Activated effector memory CD4-positive, alpha-beta T cell treated with anti-CD3 and anti-CD28 coated beads, Interleukin-2, amount 50 U/mL, for 16 hours (primary cell): Measurements from ENCODE around the gene GNAQ.
"Not testable (repeated sequence)": the region's sequence is repeated elsewhere in the genome, so short reads cannot be mapped to it uniquely, and the experiment has no call there.

Source experiments
- DNase-seq: peaks from one replicate; pipeline ENCODE4 v3.0.0-alpha.2; 2020

The GNAQ gene

DNA sequence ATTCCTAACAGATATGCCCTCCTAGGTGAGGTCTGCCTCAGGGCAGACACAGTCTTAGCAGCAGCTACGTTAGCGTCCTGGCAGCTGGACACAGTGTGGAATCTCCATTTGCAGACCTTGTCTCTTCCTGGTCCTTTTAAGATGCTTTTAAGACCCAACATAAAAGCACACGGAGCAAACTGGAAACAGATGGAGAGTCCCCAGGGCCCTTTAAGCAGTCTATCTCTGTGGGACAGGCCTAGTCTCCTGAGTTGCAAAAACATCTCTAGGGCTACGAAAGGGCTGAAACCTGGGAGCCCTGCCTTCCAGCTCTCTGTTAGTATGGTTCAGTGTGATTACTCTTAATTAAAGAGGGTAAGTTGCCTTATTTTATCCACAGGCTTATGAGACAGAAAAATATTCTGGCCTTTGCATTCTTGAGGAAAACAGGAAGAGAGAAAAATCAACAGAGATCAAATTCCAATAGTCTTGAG lies 317.5 kb downstream of the GNAQ start:
- no peak for DNase-seq

DNA sequence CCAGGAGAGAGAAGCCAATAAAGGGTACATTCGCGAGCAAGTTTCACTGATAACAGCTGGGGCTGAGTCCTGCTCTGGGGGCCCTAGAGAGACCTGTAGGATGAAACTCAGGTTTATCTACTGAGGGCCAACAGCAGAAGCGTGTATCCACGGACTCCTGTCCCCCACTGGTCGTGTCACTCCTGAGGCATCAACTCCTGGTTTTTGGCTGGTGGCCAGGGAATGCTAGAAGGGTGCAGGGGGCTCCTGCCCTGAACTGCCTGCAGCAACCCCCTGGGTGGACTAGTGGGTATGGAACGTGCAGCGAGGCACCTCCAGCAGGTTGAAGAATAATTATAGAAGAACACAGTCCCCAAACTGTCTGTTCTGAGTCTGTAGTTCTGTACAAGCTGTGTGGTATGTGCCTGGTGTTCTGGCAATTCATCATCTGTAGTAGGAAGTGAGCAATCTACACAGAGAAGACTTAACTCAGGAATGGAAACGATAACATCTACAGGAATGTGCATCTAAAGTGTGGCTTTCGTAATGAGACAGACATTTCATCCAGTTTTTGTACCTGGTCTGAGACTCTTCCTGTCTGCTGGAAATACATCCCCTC lies 319.0 kb downstream of the GNAQ start:
- DNase-seq = no peak

DNA sequence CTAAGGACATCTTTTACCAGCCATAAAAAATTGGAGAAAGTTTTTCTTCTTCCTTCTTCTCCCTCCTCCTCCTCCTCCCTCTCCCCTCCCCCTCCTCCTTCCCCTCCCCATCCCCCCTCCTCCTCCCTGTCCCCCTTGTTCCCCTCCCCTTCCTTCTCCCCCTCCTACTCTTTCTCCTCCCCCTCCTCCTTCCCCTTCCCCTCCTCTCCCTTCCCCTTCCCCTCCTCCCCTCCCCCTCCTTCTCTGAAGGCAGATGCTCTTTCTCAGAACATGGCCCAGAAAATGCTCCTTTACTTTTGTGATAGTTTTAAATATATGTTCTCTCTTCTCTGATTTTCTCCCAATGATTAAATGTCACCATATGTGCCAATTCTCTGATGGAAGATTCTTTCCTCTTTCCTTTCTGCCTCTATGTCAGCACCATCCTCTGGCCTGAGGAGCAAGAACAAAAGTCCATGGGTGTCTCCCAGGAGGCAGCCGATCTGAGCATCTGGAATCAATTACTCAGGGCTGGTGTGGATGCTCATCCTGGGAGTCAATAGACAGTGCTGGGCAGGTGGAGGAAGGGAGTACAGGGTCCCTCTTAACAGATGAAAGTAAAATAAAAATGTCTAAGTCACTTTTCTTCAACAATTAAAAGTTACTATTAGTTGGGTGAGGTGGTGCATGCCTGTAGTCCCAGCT lies 320.5 kb downstream of the GNAQ start:
- DNase-seq = no peak

DNA sequence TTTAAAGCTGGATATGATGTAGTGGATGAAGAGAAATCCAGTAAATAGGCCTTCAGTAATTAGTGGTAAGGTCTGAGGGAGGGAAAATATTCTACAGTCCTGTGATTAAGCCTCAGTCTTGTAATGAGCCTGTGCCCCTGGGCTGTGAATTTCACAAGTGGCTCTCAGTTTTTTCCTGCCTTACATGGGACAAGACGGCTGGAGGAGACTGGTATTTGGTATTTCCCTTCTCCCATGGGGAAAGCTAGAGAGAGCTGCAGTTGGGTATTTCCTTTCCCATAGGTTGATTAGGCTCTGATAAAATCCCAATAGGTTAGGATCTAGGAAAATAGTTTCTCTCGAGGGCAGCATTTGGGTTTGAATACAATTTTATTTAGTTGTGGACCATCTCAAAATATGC lies 321.3 kb downstream of the GNAQ start:
- DNase-seq = no peak

DNA sequence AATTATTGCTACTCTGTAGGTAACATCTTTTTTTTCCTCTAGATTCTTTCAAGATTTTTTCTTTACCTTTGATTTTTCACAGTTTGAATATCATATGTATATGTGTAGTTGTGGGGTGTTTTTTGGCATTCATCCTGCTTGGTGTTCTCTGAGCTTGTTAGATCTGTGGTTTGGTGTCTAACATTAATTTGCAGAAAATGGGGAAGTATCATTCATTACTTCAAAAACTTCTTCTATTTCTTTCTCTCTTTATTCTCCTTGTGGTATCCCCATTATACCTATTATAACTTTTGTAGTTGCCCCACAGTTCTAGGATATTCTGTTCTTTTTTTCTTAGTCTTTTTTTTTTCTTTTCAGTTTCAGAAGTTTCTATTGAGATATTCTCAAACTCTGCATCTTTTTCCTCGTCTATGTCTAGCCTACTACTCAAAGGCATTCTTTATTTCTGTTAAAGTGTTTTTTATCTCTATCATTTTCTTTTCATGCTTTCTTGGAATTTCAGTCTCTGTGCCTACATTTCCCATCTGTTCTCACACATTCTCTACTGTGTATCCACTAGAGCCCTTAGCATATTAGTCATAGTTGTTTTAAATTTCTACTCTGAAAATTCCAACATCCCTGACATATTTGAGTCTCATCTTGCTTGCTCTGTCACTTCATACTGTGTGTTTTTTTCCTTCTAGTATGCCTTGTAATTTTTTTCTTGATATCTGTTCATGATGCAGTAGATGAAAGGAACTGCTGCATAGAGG lies 323.4 kb downstream of the GNAQ start:
- DNase-seq = no peak

DNA sequence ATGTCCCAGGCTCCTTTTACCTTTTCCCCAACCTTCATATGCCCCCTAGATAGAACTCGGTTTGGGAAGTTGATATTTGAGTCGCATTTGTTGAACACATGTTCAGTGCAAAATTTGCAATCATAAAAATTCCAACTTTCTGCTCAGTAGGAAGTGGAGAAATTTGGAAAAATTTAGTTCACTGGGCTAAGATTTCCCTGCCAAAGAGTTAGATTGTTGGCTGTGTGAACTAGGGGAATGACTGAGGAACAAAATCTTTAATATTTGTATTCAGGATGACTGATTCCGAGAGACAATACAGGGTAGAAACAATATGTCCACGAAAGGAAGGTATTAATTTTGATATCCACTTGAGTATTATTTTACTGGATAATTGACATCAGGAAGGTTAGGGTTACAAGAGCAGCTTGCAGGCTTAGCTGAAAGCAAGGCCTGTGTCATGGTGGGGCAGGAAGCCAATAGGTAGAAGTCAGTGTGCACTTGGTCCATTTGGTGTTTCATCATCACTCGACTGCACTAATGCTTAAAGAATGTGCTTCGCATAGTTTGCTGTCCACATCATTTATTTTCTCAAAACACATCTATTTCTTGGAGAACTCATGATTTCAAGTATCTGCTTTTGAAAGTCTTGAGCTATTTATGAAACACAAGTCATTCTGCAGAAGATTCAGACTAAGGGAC lies 324.1 kb downstream of the GNAQ start:
- no peak for DNase-seq

DNA sequence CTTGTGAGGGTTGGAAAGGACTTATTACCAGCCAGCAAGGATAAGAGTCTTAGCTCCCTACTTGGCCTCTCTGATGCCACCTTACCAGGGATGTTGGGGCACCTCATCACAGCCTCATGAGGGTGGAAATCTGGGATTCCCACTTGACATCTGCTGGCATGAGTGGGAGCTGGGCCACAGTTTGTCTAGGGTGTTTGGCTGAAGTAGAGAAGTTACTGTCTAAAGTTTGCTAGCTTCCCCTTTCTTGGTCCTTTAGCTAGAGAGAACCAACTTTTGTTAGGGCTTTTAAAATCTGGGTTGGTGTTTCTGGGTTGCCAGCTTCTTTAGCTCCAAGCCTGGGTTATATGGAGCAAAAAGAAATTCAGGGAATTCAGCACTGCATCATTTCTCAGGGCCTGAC lies 326.0 kb downstream of the GNAQ start:
- no peak for DNase-seq

DNA sequence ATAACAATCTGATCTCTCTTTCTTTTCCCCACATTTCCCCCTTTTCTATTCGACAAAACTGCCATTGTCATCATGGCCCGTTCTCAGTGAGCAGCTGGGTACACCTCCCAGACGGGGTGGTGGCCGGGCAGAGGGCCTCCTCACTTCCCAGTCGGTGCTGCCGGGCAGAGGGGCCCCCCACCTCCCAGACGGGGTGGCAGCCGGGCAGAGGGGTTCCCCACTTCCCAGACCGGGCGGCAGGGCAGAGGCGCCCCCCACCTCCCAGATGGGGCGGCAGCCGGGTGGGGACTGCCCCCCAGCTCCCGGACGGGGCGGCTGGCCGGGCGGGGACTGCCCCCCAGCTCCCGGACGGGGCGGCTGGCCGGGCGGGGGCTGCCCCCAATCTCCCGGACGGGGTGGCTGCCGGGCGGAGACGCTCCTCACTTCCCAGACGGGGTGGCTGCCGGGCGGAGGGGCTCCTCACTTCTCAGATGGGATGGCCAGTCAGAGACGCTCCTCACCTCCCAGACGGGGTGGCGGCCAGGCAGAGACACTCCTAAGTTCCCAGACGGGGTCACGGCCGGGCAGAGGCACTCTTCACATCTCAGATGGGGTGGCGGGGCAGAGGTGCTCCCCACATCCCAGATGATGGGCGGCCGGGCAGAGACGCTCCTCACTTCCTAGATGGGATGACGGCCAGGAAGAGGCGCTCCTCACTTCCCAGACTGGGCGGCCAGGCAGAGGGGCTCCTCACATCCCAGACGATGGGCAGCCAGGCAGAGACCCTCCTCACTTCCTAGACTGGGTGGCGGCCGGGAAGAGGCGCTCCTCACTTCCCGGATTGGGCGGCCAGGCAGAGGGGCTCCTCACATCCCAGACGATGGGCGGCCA lies 328.9 kb downstream of the GNAQ start:
- not testable (repeated sequence) for DNase-seq

DNA sequence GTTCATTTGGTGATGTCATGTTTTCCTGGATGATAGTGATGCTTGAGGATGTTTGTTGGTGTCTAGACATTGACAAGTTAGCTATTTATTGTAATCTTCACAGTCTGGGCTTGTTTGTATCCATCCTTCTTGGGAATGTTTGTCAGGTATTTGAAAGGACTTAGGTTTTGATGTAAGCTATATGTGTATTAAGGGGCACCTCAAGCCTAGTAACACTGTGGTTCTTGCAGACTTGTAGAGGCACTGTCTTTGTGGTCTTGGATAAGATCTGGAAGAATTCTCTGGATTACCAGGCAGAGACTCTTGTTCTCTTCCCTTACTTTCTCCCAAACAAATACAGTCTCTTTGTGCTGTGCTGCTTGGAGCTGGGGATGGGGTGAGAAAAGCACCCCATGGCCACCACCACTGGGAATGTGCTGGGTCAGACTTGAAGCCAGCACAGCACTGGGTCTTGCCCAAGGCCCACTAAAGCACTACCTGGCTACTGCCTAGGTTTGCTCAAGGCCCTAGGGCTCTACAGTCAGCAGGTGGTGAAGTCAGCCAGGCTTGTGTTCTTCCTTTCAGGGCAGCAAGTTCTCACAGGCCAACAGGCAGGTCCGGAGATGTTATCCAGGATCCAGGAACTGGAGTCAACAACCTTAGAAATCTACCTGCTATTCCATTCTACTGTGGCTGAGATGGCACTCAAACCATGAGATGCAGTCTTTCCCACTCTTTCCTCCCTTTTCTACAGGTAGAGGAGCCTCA lies 334.2 kb downstream of the GNAQ start:
- no peak for DNase-seq

DNA sequence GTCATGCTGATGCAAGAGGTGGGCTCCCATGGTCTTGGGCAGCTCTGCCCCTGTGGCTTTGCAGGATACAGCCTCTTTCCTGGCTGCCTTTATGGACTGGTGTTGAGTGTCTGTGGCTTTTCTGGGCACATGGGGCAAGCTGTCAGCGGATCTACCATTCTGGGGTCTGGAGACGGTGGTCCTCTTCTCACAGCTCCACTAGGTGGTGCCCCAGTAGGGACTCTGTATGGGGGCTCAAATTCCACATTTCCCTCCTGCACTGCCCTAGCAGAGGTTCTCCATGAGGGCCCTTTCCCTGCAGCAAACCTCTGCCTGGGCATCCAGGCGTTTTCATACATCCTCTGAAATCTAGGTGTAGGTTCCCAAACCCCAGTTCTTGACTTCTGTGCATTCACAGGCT lies 340.9 kb downstream of the GNAQ start:
- DNase-seq = not testable (repeated sequence)

DNA sequence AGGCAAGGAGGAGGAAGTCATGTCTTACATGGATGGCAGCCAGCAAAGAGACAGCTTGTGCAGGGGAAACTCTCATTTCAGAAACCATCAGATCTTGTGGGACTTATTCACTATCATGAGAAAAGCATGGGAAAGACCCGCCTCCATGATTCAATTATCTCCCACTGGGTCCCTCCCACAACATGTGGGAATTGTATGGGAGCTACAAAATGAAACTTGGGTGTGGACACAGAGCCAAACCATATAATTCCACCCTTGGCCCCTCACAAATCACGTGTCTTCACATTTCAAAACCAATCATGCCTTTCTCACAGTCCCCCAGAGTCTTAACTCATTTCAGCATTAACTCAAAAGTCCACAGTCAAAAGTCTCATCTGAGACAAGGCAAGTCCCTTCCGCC lies 341.5 kb downstream of the GNAQ start:
- DNase-seq = not testable (repeated sequence)

DNA sequence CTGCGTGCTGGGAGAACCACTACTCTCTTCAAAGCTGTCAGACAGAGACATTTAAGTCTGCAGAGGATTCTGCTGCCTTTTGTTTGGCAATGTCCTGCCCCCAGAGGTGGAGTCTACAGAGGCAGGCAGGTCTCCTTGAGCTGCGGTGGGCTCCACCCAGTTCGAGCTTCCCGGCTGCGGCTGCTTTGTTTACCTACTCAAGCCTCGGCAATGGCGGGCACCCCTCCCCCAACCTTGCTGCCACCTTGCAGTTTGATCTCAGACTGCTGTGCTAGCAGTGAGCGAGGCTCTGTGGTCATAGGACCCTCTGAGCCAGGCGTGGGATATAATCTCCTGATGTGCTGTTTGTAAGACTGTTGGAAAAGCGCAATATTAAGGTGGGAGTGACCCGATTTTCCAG lies 343.9 kb downstream of the GNAQ start:
- DNase-seq = not testable (repeated sequence)

DNA sequence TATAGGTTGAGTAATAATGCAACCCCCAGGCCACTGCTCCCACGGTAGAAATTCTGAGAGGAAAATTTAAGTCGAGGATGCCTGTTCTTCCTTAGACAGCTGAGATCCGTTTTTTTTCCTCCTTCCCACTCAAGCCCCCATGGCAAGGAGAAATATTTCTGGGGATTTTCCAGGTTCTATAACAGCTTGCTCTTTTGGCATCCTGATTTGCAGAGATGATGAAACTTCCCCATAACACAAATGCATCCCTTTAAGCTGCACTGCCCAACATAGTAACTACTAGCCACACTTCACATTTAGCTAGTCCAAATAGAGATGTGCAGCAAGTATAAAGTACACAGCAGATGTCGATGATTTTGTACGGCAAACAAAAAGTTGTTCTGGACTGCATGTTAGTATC lies 351.0 kb downstream of the GNAQ start:
- DNase-seq = no peak

DNA sequence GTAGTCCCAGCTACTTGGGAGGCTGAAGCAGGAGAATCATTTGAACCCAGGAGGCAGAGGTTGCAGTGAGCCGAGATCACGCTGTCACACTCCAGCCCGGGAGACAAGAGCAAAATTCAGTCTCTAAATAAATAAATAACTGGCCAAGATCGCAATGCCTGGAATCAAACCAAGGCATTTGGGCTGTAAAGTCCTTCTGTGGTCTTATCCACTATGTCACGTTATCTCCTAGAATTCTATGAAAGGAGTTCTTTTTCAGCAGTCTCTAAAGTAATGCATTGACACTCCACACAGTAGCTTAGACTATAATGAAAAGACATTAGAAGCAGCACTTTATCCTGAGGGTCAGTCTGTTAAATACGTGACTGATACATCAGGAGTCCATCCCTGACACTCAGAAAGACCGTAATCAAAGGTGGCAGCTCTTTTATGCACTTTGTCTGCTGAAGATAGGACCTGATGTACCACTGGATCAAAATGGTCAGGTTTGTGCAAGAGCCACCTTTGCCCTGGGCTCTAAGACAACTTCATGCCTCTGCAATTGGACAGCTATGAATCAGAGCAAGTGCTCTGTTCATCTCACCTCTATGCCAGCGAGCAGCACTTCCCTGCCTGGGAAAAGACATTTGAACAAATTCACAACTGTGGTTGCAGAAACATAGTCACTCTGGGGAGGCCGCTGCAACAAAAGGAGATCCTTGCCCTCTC lies 351.8 kb downstream of the GNAQ start:
- DNase-seq = no peak

DNA sequence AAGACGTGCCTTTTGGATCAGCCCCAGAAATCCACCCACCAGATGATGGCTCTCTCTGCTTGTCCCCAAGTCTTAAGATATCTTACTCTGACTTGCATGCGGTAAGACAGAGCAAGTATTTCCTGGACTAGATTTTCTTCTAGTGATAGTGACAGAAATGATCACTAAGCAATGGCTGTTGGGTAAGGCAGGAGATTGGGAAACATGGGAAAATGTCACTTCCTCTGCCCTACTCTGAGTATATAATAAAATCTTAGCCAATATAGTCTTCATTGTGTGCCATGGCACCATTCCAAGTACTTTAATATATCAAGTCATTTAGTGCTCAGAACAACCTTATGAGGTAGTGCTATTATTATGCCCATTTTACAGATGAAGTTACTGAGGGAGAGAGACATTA lies 352.5 kb downstream of the GNAQ start:
- no peak for DNase-seq

DNA sequence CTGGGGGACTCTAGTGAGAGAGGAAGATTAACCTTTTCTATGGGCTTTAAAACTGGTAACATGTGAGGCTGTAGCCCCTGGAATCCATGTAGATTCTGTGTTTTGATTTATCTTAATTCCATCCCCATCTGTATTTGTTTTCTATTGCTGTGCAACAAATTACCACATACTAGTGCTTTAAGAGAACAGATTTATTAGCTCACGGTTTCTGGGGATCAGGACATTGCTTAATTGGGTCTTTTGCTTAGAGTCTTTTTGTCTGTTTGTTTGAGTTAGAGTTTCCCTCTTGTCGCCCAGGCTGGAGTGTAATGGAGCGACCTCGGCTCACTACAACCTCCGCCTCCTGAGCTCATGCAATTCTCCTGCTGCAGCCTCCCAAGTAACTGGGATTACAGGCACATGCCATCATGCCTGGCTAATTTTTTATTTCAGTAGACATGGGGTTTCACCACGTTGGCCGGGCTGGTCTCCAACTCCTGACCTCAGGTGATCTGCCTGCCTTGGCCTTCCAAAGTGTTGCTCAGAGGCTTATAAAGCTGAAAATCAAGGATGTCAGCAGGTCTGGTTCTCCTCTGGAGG lies 353.6 kb downstream of the GNAQ start:
- DNase-seq = no peak

DNA sequence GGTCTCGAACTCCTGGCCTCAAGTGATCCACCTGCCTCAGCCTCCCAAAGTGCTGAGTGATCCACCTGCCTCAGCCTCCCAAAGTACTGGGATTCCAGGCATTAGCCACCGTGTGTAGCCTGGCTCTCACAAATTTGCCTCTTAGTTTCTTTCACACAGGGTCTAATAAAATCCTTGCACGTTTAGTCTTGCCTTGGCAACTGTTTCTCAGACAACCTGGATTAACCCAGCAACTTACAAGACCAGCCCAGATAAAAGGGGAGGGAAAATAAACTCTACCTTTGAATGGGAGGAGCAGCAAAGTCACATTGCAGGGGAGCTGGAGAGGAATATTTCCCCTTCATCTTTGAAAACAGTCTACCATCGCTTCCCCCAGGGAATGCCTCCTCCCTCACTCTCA lies 354.2 kb downstream of the GNAQ start:
- no peak for DNase-seq

DNA sequence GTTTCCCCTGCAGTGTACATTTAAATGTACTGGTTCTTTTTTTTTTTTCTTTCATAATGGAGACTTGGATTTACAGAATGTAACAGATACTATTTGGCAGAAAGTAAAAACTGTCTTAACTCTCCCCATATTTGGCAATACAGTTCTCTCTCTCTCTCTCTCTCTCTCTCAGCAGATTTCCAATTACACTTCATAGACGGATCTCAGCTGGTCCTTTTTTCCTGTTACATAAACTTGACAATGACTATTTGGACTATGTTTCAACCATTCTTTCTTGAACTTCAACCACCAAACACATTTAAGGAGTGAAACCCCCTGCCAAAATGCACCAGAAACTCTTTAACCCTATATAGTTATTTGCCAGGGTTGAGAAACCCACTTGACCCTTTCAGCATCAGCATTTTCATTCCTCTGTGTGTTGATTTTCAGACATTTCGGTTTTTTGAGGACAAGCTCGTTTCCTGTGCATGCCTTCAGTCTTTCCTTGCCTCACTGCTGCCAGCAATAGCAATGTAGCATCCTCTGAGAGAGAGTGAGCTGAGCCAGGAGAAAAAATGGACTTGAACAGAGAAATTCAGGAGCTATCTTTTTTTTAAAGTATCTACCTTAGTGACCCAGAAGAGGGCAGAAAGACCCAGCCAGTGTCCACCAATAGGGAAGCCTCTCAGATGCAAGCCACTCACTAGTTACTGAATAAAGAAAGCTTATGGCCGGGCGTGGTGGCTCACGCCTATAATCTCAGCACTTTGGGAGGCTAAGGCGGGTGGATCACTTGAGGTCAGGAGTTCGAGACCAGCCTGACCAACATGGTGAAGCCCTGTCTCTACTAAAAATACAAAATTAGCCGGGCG lies 357.4 kb downstream of the GNAQ start:
- no peak for DNase-seq

DNA sequence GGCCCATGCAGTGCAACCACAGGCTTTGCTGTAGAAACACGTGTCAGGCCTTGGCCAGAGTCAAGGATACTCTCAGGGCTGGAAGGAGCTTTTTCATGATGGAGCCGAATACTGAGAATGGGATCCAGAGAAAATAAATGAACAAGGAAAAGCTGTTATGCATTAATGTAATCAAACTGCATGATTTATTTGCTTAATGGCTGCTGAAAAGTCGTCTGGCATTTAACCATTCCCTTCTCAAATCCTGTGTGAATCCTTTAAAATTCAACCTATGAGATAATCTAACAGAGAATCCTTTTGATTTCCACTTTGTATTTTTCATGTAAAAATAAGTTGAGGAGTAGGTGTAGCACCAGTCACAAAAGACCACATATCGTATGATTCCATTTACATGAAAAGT lies 359.4 kb downstream of the GNAQ start:
- DNase-seq = no peak

DNA sequence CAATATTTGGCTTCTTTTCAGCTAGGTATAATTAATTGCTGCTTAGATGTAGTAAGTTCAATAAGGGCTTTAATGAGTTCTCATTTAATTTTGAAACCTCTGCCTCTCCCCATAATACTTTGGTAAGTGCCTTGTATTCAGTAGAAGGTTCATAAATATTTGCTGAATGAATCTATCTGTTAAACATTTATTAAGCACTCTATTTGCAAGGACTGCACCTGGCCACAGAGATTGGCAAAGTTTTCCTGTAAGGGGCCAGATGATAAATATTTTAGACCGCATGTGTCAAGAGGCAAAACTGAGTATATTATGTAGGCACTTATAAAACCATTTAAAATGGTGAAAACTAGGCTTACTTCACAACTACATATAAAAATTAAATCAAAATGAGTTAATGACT lies 364.5 kb downstream of the GNAQ start:
- DNase-seq = no peak
